IMR-90 (cell line): ENCODE measurements around the gene CCP110. TPM values are rescaled to one million over a fixed set of nuclear protein-coding genes. Genes with fewer than 3 reads are reported as not detected.
A peak's percentile ranks its signal among the peaks of the same experiment; 100 is the strongest.

Experiments
- ATAC-seq: fragments of 200-7000 bp; cut with Tn5 transposase; 2 replicates; pipeline ENCODE4 v1.9.1; 2020; ENCODE audit warnings: low read depth, mild to moderate bottlenecking, moderate library complexity
- BruUV-seq: library from RNA; stranded (reverse); fragments of 400-500 nt; replicated peaks from 2 replicates; lab custom pipeline; 2021; lab: Mats Ljungman, UMichigan
- CTCF ChIA-PET: fragments of 300-600 bp; formaldehyde crosslinking; extraction: SDS; loops from one replicate; lab custom pipeline; 2021; ENCODE audit warnings: antibody characterized with exemption; lab: Yijun Ruan, JAX
- POLR2A ChIA-PET: fragments of 300-600 bp; sonication (Branson Sonifier 250); formaldehyde crosslinking; loops from one replicate; lab custom pipeline; 2022; ENCODE audit warnings: antibody characterized with exemption; ENCODE audit not compliant: unreplicated experiment; lab: Charles Lee
- DNase-seq: peaks from one replicate; pipeline ENCODE4 v3.0.0; 2013
- H2AFZ ChIP-seq: replicated peaks from 2 replicates; pipeline ENCODE3; 2013; ENCODE audit warnings: low read length, mild to moderate bottlenecking; ENCODE audit not compliant: poor library complexity
- H2AK5ac ChIP-seq: 2 replicates; pipeline ENCODE4 v1.6.1; 2013; ENCODE audit warnings: low read depth, low read length, inconsistent platforms
- H2AK9ac ChIP-seq: replicated peaks from 2 replicates; pipeline ENCODE3; 2013; ENCODE audit warnings: mild to moderate bottlenecking, low read depth, low read length, moderate library complexity; ENCODE audit not compliant: poor library complexity
- H2BK120ac ChIP-seq: 2 replicates; pipeline ENCODE4 v1.6.1; 2013; ENCODE audit warnings: low read depth, low read length, inconsistent platforms
- H2BK15ac ChIP-seq: 3 replicates; pipeline ENCODE4 v1.6.1; 2013; ENCODE audit warnings: low read depth, low read length, inconsistent platforms
- H2BK20ac ChIP-seq: 2 replicates; pipeline ENCODE4 v1.6.1; 2013; ENCODE audit warnings: low read depth, mild to moderate bottlenecking, inconsistent platforms, low read length, moderate library complexity
- H2BK5ac ChIP-seq: 2 replicates; pipeline ENCODE4 v1.6.1; 2013; ENCODE audit warnings: mild to moderate bottlenecking, low read depth, low read length, inconsistent platforms; ENCODE audit not compliant: poor library complexity, severe bottlenecking
- H3K14ac ChIP-seq: replicated peaks from 2 replicates; pipeline ENCODE4 v1.6.1; 2013; ENCODE audit warnings: low read depth, low read length, inconsistent platforms
- H3K18ac ChIP-seq: 2 replicates; pipeline ENCODE4 v1.6.1; 2013; ENCODE audit warnings: low read depth, low read length, control low read depth
- H3K23ac ChIP-seq: 2 replicates; pipeline ENCODE4 v1.6.1; 2013; ENCODE audit warnings: low read depth, low read length, inconsistent platforms
- H3K27ac ChIP-seq: 2 replicates; pipeline ENCODE4 v1.5.1; 2013; ENCODE audit warnings: mild to moderate bottlenecking, control low read depth, low read length; ENCODE audit not compliant: insufficient read depth
- H3K27me3 ChIP-seq: 2 replicates; pipeline ENCODE4 v1.6.1; 2013; ENCODE audit warnings: low read length; ENCODE audit not compliant: control insufficient read depth, insufficient read depth
- H3K36me3 ChIP-seq: 2 replicates; pipeline ENCODE4 v1.6.1; 2013; ENCODE audit warnings: low read length, mixed read lengths; ENCODE audit not compliant: control insufficient read depth, insufficient read depth
- H3K4ac ChIP-seq: 2 replicates; pipeline ENCODE4 v1.6.1; 2013; ENCODE audit warnings: low read depth, low read length, inconsistent platforms
- H3K4me1 ChIP-seq: 2 replicates; pipeline ENCODE4 v1.6.1; 2013; ENCODE audit warnings: low read length, mixed read lengths; ENCODE audit not compliant: control insufficient read depth, insufficient read depth
- H3K4me2 ChIP-seq: 2 replicates; pipeline ENCODE4 v1.6.1; 2013; ENCODE audit warnings: low read depth, mild to moderate bottlenecking, control low read depth, low read length, moderate library complexity
- H3K4me3 ChIP-seq: 2 replicates; pipeline ENCODE4 v1.5.1; 2013; ENCODE audit warnings: low read depth, mild to moderate bottlenecking, control low read depth, low read length, moderate library complexity; ENCODE audit not compliant: insufficient read depth
- H3K56ac ChIP-seq: 2 replicates; pipeline ENCODE4 v1.6.1; 2013; ENCODE audit warnings: low read length, inconsistent platforms; ENCODE audit not compliant: insufficient read depth; ENCODE audit errors: extremely low read depth
- H3K79me1 ChIP-seq, 2 experiments: 2 replicates each; pipeline ENCODE4 v1.6.1; 2013; ENCODE audit warnings: low read length in 2 of 2, inconsistent platforms in 1 of 2, low read depth in 1 of 2
- H3K9ac ChIP-seq: 2 replicates; pipeline ENCODE4 v1.6.1; 2013; ENCODE audit warnings: low read depth, low read length, control low read depth
- H3K9me1 ChIP-seq: 2 replicates; pipeline ENCODE4 v1.6.1; 2013; ENCODE audit warnings: low read length, inconsistent platforms; ENCODE audit not compliant: insufficient read depth
- H3K9me3 ChIP-seq: 2 replicates; pipeline ENCODE4 v1.6.1; 2013; ENCODE audit warnings: low read length; ENCODE audit not compliant: control insufficient read depth, insufficient read depth
- H4K20me1 ChIP-seq: 2 replicates; pipeline ENCODE4 v1.6.1; 2013; ENCODE audit warnings: low read length, inconsistent platforms; ENCODE audit not compliant: insufficient read depth
- H4K5ac ChIP-seq: 2 replicates; pipeline ENCODE4 v1.6.1; 2013; ENCODE audit warnings: mild to moderate bottlenecking, low read depth, low read length, control low read depth
- H4K8ac ChIP-seq, 2 experiments: 2 replicates each; pipeline ENCODE4 v1.6.1; 2013; ENCODE audit warnings: low read depth in 2 of 2, low read length in 2 of 2, control low read depth in 1 of 2, inconsistent platforms in 1 of 2
- H4K91ac ChIP-seq: 2 replicates; pipeline ENCODE4 v1.6.1; 2013; ENCODE audit warnings: low read depth, low read length, inconsistent platforms; ENCODE audit not compliant: insufficient read depth
- CHD1 ChIP-seq: IDR thresholded peaks from 2 replicates; pipeline ENCODE4 v1.6.1; 2012; ENCODE audit warnings: low read depth, low read length, improper control_type of control experiment
- MAFK ChIP-seq: IDR thresholded peaks from 2 replicates; pipeline ENCODE4 v1.6.1; 2012; ENCODE audit warnings: low read depth, low read length, improper control_type of control experiment
- WGBS, 2 experiments: methylation state at CpG; one replicate each; pipeline versions ENCODE4 v1.1.5 to v1.1.7; 2013; ENCODE audit warnings: missing lambda C conversion rate in 2 of 2; ENCODE audit not compliant: insufficient read length in 1 of 2; ENCODE audit errors: extremely low coverage in 2 of 2; 5-methylcytosine and 5-hydroxymethylcytosine counted together
- dilution Hi-C: fragments of 300-500 bp; cut with HindIII; formaldehyde crosslinking; loops from one replicate; pipeline ENCODE4 v1.14.3; 2018; ENCODE audit warnings: low sequenced_read_pairs; ENCODE audit not compliant: unreplicated experiment
- in situ Hi-C: fragments of 300-500 bp; cut with MboI; formaldehyde crosslinking; loops from 3 replicates; pipeline ENCODE4 v1.14.3; 2019; ENCODE audit warnings: low sequenced_read_pairs, inconsistent platforms, mixed read lengths
- intact Hi-C: fragments of 100-400 bp; cut with micrococcal nuclease; formaldehyde crosslinking; loops from 2 replicates; pipeline ENCODE4 v1.10.0; 2022
- polyA plus RNA-seq, 3 experiments: library from polyadenylated mRNA; depleted of rRNA; stranded (reverse); fragments of >200 nt; gene quantifications; 2 replicates each; pipeline ENCODE4 v1.2.3, GENCODE V29; 2012; ENCODE audit warnings: low replicate concordance in 1 of 3
- total RNA-seq: library from RNA; depleted of rRNA; stranded (reverse); fragments of >200 nt; gene quantifications from 2 replicates; pipeline ENCODE4 v1.2.3, GENCODE V29; 2012

The CCP110 gene
- total and polyA plus RNA-seq, 2 of the 4 experiments (the other 2 are of a cell fraction), result 4.7 to 7.7 TPM

DNA sequence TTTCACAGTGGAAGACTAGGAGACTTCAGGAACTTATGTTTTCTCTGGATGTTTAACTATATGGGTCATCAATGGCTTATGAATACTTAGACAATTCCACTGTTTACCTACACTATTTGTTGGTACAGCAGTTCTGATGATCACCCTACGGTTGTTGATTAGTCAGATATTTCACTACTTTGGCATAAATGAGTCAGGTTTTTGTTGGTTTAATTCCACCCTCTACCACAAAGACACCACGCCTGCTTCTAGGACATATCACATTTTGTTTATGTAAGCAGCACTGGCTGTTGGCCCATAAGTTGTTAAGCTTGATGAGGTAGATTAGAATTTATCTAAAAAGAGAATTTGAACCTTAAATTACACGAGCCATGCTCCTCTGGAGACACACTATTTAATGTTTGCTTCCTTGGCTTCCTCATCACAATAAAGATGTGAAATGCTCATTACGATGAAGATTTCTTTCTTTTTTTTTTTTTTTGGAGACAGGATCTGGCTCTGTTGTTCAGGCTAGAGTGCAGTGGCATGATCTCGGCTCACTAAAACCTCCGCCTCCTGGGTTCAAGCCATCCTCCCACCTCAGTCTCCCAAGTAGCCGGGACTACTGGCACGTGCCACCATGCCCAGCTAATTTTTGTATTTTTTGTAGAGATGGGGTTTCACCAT, 6.2 kb upstream of the CCP110 start:
- H2AFZ ChIP-seq, result no peak overlapping the region
- no peak overlapping the region for H2BK20ac ChIP-seq
- BruUV-seq, result no TSS peak
- no peak overlapping the region for H2BK5ac ChIP-seq
- H3K14ac ChIP-seq, result no peak overlapping the region
- no peaks in the 10 kb centered on the region for H3K9me3 ChIP-seq
- no peak overlapping the region for H3K4me2 ChIP-seq
- no peak overlapping the region for H2AK5ac ChIP-seq
- no peaks in the 10 kb centered on the region for H4K20me1 ChIP-seq
- in situ Hi-C loops (no loop called here), intact Hi-C loops (no loop called here), dilution Hi-C loops (no loop called here)
- peaks cover 6% of the 10 kb centered on the region; the same call in 1 of the 2 replicates for H3K4me1 ChIP-seq
- H3K9ac ChIP-seq, result no peak overlapping the region
- no peak overlapping the region for H4K5ac ChIP-seq
- ChIA-PET POLR2A (no interaction called here), CTCF (interaction anchor here (0.6 kb wide), 2 partner anchors 8 to 19 kb away, joined by 3 to 9 read pairs; no protein-coding TSS in a partner anchor)
- no CpG with 5 or more reads among the region's 8 CpGs for WGBS, 2 experiments
- H3K18ac ChIP-seq, result no peak overlapping the region
- H2AK9ac ChIP-seq, result no peak overlapping the region
- no peak overlapping the region for H2BK120ac ChIP-seq
- H3K27me3 ChIP-seq, result no peaks in the 10 kb centered on the region
- no peak overlapping the region for H3K4ac ChIP-seq
- H3K27ac ChIP-seq, result no peak overlapping the region
- no peak overlapping the region for H2BK15ac ChIP-seq
- H3K36me3 ChIP-seq, result no peaks in the 10 kb centered on the region
- peaks cover 14 to 49% of the 10 kb centered on the region in 2 experiments for H3K79me1 ChIP-seq
- no peak for TF ChIP-seq CHD1
- peak; percentile 38; the same call in 1 of the 2 replicates for TF ChIP-seq MAFK
- peaks cover 5% of the 10 kb centered on the region for H3K9me1 ChIP-seq
- H4K8ac ChIP-seq, result no peak overlapping the region
- DNase-seq (peak; percentile 42), ATAC-seq (no peak)
- H4K91ac ChIP-seq, result no peak overlapping the region
- H3K4me3 ChIP-seq, result no peak overlapping the region
- no peak overlapping the region for H3K56ac ChIP-seq
- H3K23ac ChIP-seq, result no peak overlapping the region
